Measurements from ENCODE around the gene KIF7.

- no peak for TF ChIP-seq POLR2A (IDR thresholded peaks at IDR 0.05)
- TF ChIP-seq CTCF (IDR thresholded peaks at IDR 0.05): no peak
Measured at GRCh38 chr15:89669941-89670340, 14.7 kb upstream of the KIF7 start.
